Activated T-cell treated with anti-CD3 and anti-CD28 coated beads for 1 hour (primary cell): ENCODE data around the gene ZNFX1.
A peak's percentile ranks its signal among the peaks of the same experiment; 100 is the strongest.
"Not testable (repeated sequence)": the region's sequence is repeated elsewhere in the genome, so short reads cannot be mapped to it uniquely, and the experiment has no call there.

Experiments
- DNase-seq: peaks from one replicate; pipeline ENCODE4 v3.0.0-alpha.2; 2020; ENCODE audit warnings: low read depth

ZNFX1 gene

GRCh38 chr20:49248301-49248700 lies 29.6 kb downstream of the ZNFX1 start:
- no peak for DNase-seq

GRCh38 chr20:49247792-49248191 lies 30.1 kb downstream of the ZNFX1 start:
- DNase-seq, result no peak

GRCh38 chr20:49247169-49247723 lies 30.6 kb downstream of the ZNFX1 start:
- DNase-seq, result no peak

GRCh38 chr20:49245921-49246740 lies 31.7 kb downstream of the ZNFX1 start:
- no peak for DNase-seq

GRCh38 chr20:49237531-49237930 lies 40.3 kb downstream of the ZNFX1 start:
- DNase-seq, result no peak

- no peak for DNase-seq
These were observed 41.6 kb downstream of the ZNFX1 start for GRCh38 chr20:49236301-49236700.

- DNase-seq, result no peak
These were observed 43.0 kb downstream of the ZNFX1 start for GRCh38 chr20:49234831-49235230.

- DNase-seq, result no peak
These were observed 44.6 kb downstream of the ZNFX1 start for GRCh38 chr20:49233226-49233625.

GRCh38 chr20:49231471-49231870 lies 46.4 kb downstream of the ZNFX1 start:
- DNase-seq, result no peak

- no peak for DNase-seq
These were observed 47.2 kb downstream of the ZNFX1 start for GRCh38 chr20:49230561-49231133.

- DNase-seq, result no peak
These were observed 47.8 kb downstream of the ZNFX1 start for GRCh38 chr20:49230021-49230420.

GRCh38 chr20:49229381-49229780 lies 48.5 kb downstream of the ZNFX1 start:
- DNase-seq, result no peak

- DNase-seq, result no peak
These were observed 49.2 kb downstream of the ZNFX1 start for GRCh38 chr20:49228676-49229075.

- DNase-seq, result no peak
These were observed 52.0 kb downstream of the ZNFX1 start for GRCh38 chr20:49225896-49226295.

GRCh38 chr20:49219924-49220831 lies 57.7 kb downstream of the ZNFX1 start:
- DNase-seq, result no peak

GRCh38 chr20:49219091-49219923 lies 58.5 kb downstream of the ZNFX1 start, which contains the start of gene DDX27:
Gene DDX27 (plus strand): TSS chr20:49219416. CDS start chr20:49219449, 33 bp downstream.
- DNase-seq, result peak; percentile 96

- DNase-seq, result not testable (repeated sequence)
These were observed 59.1 kb downstream of the ZNFX1 start for GRCh38 chr20:49218739-49219090.

- peak; percentile 99 for DNase-seq
These were observed 60.8 kb downstream of the ZNFX1 start for GRCh38 chr20:49216991-49217578.

GRCh38 chr20:49215232-49215631 lies 62.6 kb downstream of the ZNFX1 start:
- DNase-seq, result no peak

GRCh38 chr20:49214571-49214970 lies 63.3 kb downstream of the ZNFX1 start:
- no peak for DNase-seq

- DNase-seq, result no peak
These were observed 67.1 kb downstream of the ZNFX1 start for GRCh38 chr20:49210757-49211110.
